ENCODE results near the gene BGN. TPM values are rescaled to one million over a fixed set of nuclear protein-coding genes. Genes with fewer than 3 reads are reported as not detected.

Gene BGN
- total RNA-seq, 1 experiment from 2014 or later: 1.2 TPM

- no peak overlapping the region for H4K5ac ChIP-seq (ENCODE audit: insufficient read length, low read depth, low read length)
- Mint-ChIP-seq H3K4me1 (no peaks in the 10 kb centered on the region), H3K27me3 (ENCODE audit: low read depth) (peaks cover 9% of the 10 kb centered on the region; the same call in 1 of the 2 replicates), H3K9me3 (peaks cover 70 to 81% of the 10 kb centered on the region in 2 experiments), H3K4me3 (no peak overlapping the region), H3K27ac (no peak overlapping the region; a peak in 1 of 7 replicates), H3K36me3 (ENCODE audit: insufficient read depth in 1 of 3, low read depth in 3 of 3) (no peaks in the 10 kb centered on the region; a peak in 2 of 7 replicates)
- H3K4me1 ChIP-seq (ENCODE audit: insufficient read depth, low read length): no peaks in the 10 kb centered on the region
- H4K8ac ChIP-seq (replicated peaks; ENCODE audit: insufficient read length, low read depth, low read length): no peak overlapping the region
- H2BK12ac ChIP-seq (ENCODE audit: insufficient read length, low read depth, low read length): no peak overlapping the region
- no peak overlapping the region for H2AFZ ChIP-seq (ENCODE audit: low read length)
- no peak for DNase-seq
- no peak overlapping the region for H3K4me2 ChIP-seq (ENCODE audit: insufficient read depth, insufficient read length, low read length)
- no peak overlapping the region for H3T11ph ChIP-seq (ENCODE audit: low read length)
- no peak overlapping the region for H2BK20ac ChIP-seq (ENCODE audit: low read depth, low read length, poor library complexity, severe bottlenecking)
- no peaks in the 10 kb centered on the region for H3K79me1 ChIP-seq (ENCODE audit: insufficient read depth, low read depth, low read length, poor library complexity, severe bottlenecking)
- no peak overlapping the region for H3K23ac ChIP-seq (ENCODE audit: insufficient read length, low read depth, low read length)
- no CpG with 5 or more reads among the region's 19 CpGs for WGBS (ENCODE audit: extremely low coverage, insufficient read length, low lambda C conversion rate)
- H2BK5ac ChIP-seq (ENCODE audit: insufficient read length, low read length): no peak overlapping the region
- no peak overlapping the region for H3K9ac ChIP-seq (ENCODE audit: extremely low read depth, insufficient read length, low read length)
- H2BK15ac ChIP-seq (ENCODE audit: low read depth, low read length): no peak overlapping the region
- H3K4ac ChIP-seq (ENCODE audit: low read depth, low read length): no peak overlapping the region
- no peak overlapping the region for H2BK120ac ChIP-seq (ENCODE audit: low read depth, low read length, poor library complexity, severe bottlenecking)
- H3K18ac ChIP-seq (ENCODE audit: insufficient read length, low read depth, low read length): no peak overlapping the region
- no peak overlapping the region for H2AK5ac ChIP-seq (ENCODE audit: insufficient read length, low read length)
- H3K79me2 ChIP-seq (ENCODE audit: insufficient read depth, low read length): no peaks in the 10 kb centered on the region
- no peak overlapping the region for H3K27ac ChIP-seq (ENCODE audit: insufficient read length, low read depth, low read length)
- no peak overlapping the region for H3K14ac ChIP-seq (ENCODE audit: insufficient read depth, low read length)
- no peak overlapping the region for H4K91ac ChIP-seq (ENCODE audit: insufficient read length, low read depth, low read length)
- no peaks in the 10 kb centered on the region for H4K20me1 ChIP-seq (ENCODE audit: control insufficient read depth, insufficient read depth, insufficient read length)
- TF ChIP-seq CTCF (conservative IDR thresholded peaks at IDR 0.05): no peak
- no peaks in the 10 kb centered on the region for H3K27me3 ChIP-seq (ENCODE audit: insufficient read depth, low read length)
- H3K9me3 ChIP-seq (ENCODE audit: control insufficient read depth, low read depth, low read length): peaks cover 46% of the 10 kb centered on the region
- H3K23me2 ChIP-seq (ENCODE audit: insufficient read length, low read depth, low read length, poor library complexity, severe bottlenecking): no peaks in the 10 kb centered on the region
- H3K56ac ChIP-seq (ENCODE audit: insufficient read length, low read depth, low read length): no peak overlapping the region
These were observed 63.0 kb downstream of the BGN start for GRCh38 chrX:153557618-153558355.

Other genes with a start within 250 kb of the BGN start
- gene PNMA6F, start 173.2 kb upstream of the BGN start, total RNA-seq (2021): not detected in 2 replicates
- gene ZNF275, start 160.8 kb upstream of the BGN start, total RNA-seq (2021): 11.8 and 12.1 TPM in 2 replicates
- not detected in 2 replicates for gene PNMA6E, start 93.6 kb upstream of the BGN start, total RNA-seq (2021)
- gene ZFP92, start 83.5 kb upstream of the BGN start, total RNA-seq (2021): 0.66 and 0.68 TPM in 2 replicates
- gene TREX2, start 48.9 kb upstream of the BGN start, total RNA-seq (2021): 1.1 and 1.3 TPM in 2 replicates
- gene HAUS7, start 24.4 kb upstream of the BGN start, total RNA-seq (2021): 43.1 and 45.3 TPM in 2 replicates
- gene ATP2B3, start 22.7 kb downstream of the BGN start, total RNA-seq (2021): 0.35 TPM in 2 replicates
- gene CCNQ, start 104.2 kb downstream of the BGN start, total RNA-seq (2021): 16.1 and 18.4 TPM in 2 replicates
- gene DUSP9, start 152.2 kb downstream of the BGN start, total RNA-seq (2021): 2.3 and 2.4 TPM in 2 replicates
- 26.2 and 26.8 TPM in 2 replicates for gene PNCK, start 178.8 kb downstream of the BGN start, total RNA-seq (2021)
- gene SLC6A8, start 192.9 kb downstream of the BGN start, total RNA-seq (2021): 229 and 231 TPM in 2 replicates
- 138 and 140 TPM in 2 replicates for gene BCAP31, start 229.4 kb downstream of the BGN start, total RNA-seq (2021)
- 10.2 and 11.1 TPM in 2 replicates for gene ABCD1, start 229.9 kb downstream of the BGN start, total RNA-seq (2021)